Measurements from ENCODE around the gene SRSF7.

The SRSF7 gene

GRCh38 chr2:38700113-38700785 is 50.9 kb downstream of the SRSF7 start:
- FAIRE-seq: no peak

GRCh38 chr2:38698467-38699003 is 52.6 kb downstream of the SRSF7 start:
- no peak for FAIRE-seq

- FAIRE-seq: no peak
These were observed 53.9 kb downstream of the SRSF7 start for GRCh38 chr2:38697116-38697840.

Data from islet of Langerhans (tissue), 1 donor.